HEK293 (cell line): ENCODE results near the gene EXOG.
A peak's percentile ranks its signal among the peaks of the same experiment; 100 is the strongest.

Experiments
- CTCF ChIA-PET: fragments of 350-600 bp; formaldehyde crosslinking; extraction: SDS; loops from one replicate; lab custom pipeline; 2021; ENCODE audit warnings: antibody characterized with exemption; lab: Yijun Ruan, JAX
- POLR2A ChIA-PET: fragments of 300-600 bp; formaldehyde crosslinking; extraction: SDS; loops from one replicate; lab custom pipeline; 2020; ENCODE audit warnings: antibody characterized with exemption, inconsistent platforms; lab: Yijun Ruan, JAX
- H3K27ac ChIP-seq: fragments of 200-500 bp; sonication (Bioruptor generic); 2 replicates; pipeline ENCODE4 v1.5.1; 2014; ENCODE audit warnings: low read depth, low read length, control low read depth, inconsistent platforms; ENCODE audit errors: extremely low read depth
- H3K36me3 ChIP-seq, 2 experiments: fragments of 200-500 bp in 1 of 2; sonication (Bioruptor generic) in 1 of 2; 1 replicate in 1 of 2; 2 replicates in 1 of 2; pipeline ENCODE4 v1.5.1; 2014 to 2017; ENCODE audit warnings: inconsistent platforms in 2 of 2, low read length in 2 of 2; ENCODE audit not compliant: control insufficient read depth in 2 of 2, insufficient read depth in 1 of 2
- H3K4me1 ChIP-seq: fragments of 200-500 bp; sonication (Bioruptor generic); 2 replicates; pipeline ENCODE4 v1.5.1; 2014; ENCODE audit warnings: mild to moderate bottlenecking, low read length, inconsistent platforms; ENCODE audit not compliant: control insufficient read depth, insufficient read depth
- H3K4me3 ChIP-seq: 2 replicates; pipeline ENCODE4 v1.5.1; 2011; ENCODE audit warnings: low read depth, mild to moderate bottlenecking, control low read depth, low read length, moderate library complexity
- H3K9me3 ChIP-seq: fragments of 200-500 bp; sonication (Bioruptor generic); 2 replicates; pipeline ENCODE4 v1.5.1; 2014; ENCODE audit warnings: low read depth, low read length, inconsistent platforms; ENCODE audit not compliant: control insufficient read depth, insufficient read depth
- GLI4 ChIP-seq: fragments of 450-650 bp; formaldehyde crosslinking; IDR thresholded peaks from 2 replicates; pipeline ENCODE4 v1.5.1; 2016; ENCODE audit warnings: missing biosample characterization, missing genetic modification characterization
- HOXA7 ChIP-seq: sonication (generic); formaldehyde crosslinking; IDR thresholded peaks from 2 replicates; pipeline ENCODE4 v1.8.1; 2022; ENCODE audit warnings: missing genetic modification reagents, borderline replicate concordance
- HOXD13 ChIP-seq: sonication (generic); formaldehyde crosslinking; IDR thresholded peaks from 2 replicates; pipeline ENCODE4 v1.8.0; 2022; ENCODE audit warnings: missing genetic modification reagents, borderline replicate concordance
- IKZF3 ChIP-seq: fragments of 450-650 bp; IDR thresholded peaks from 2 replicates; pipeline ENCODE4 v1.5.0; 2018; ENCODE audit warnings: missing biosample characterization, mild to moderate bottlenecking, missing genetic modification characterization, moderate library complexity
- KLF1 ChIP-seq: fragments of 450-650 bp; formaldehyde crosslinking; IDR thresholded peaks from 2 replicates; pipeline ENCODE4 v1.5.1; 2016; ENCODE audit warnings: missing biosample characterization, missing genetic modification characterization
- KLF8 ChIP-seq: fragments of 450-650 bp; formaldehyde crosslinking; IDR thresholded peaks from 2 replicates; pipeline ENCODE4 v1.5.1; 2016; ENCODE audit warnings: missing biosample characterization, missing genetic modification characterization
- RBAK ChIP-seq: fragments of 450-650 bp; formaldehyde crosslinking; IDR thresholded peaks from 2 replicates; pipeline ENCODE4 v1.5.1; 2016; ENCODE audit warnings: missing biosample characterization, missing genetic modification characterization
- SP7 ChIP-seq: fragments of 450-650 bp; formaldehyde crosslinking; IDR thresholded peaks from 2 replicates; pipeline ENCODE4 v1.5.1; 2016; ENCODE audit warnings: missing biosample characterization, missing genetic modification characterization
- ZBTB17 ChIP-seq: fragments of 450-650 bp; formaldehyde crosslinking; IDR thresholded peaks from 2 replicates; pipeline ENCODE4 v1.5.1; 2016; ENCODE audit warnings: missing biosample characterization, missing genetic modification characterization
- ZBTB20 ChIP-seq: fragments of 450-650 bp; formaldehyde crosslinking; IDR thresholded peaks from 2 replicates; pipeline ENCODE4 v1.5.1; 2016; ENCODE audit warnings: missing biosample characterization, missing genetic modification characterization
- ZFP37 ChIP-seq: fragments of 450-650 bp; formaldehyde crosslinking; IDR thresholded peaks from 2 replicates; pipeline ENCODE4 v1.5.1; 2016; ENCODE audit warnings: missing biosample characterization, missing genetic modification characterization
- ZNF10 ChIP-seq: fragments of 450-650 bp; formaldehyde crosslinking; IDR thresholded peaks from 2 replicates; pipeline ENCODE4 v1.5.1; 2017; ENCODE audit warnings: missing biosample characterization, missing genetic modification characterization
- ZNF146 ChIP-seq: fragments of 450-650 bp; formaldehyde crosslinking; IDR thresholded peaks from 2 replicates; pipeline ENCODE4 v1.5.1; 2016; ENCODE audit warnings: missing biosample characterization, missing genetic modification characterization
- ZNF157 ChIP-seq: fragments of 450-650 bp; formaldehyde crosslinking; IDR thresholded peaks from 2 replicates; pipeline ENCODE4 v1.5.1; 2016; ENCODE audit warnings: missing biosample characterization, missing genetic modification characterization
- ZNF184 ChIP-seq: fragments of 450-650 bp; IDR thresholded peaks from 2 replicates; pipeline ENCODE4 v1.5.1; 2018; ENCODE audit warnings: missing biosample characterization, mild to moderate bottlenecking, missing genetic modification characterization
- ZNF211 ChIP-seq: fragments of 450-650 bp; formaldehyde crosslinking; IDR thresholded peaks from 2 replicates; pipeline ENCODE4 v1.5.1; 2016; ENCODE audit warnings: low read depth, missing biosample characterization, missing genetic modification characterization
- ZNF23 ChIP-seq: fragments of 450-650 bp; formaldehyde crosslinking; IDR thresholded peaks from 2 replicates; pipeline ENCODE4 v1.5.1; 2016; ENCODE audit warnings: missing biosample characterization, missing genetic modification characterization, borderline replicate concordance
- ZNF248 ChIP-seq: fragments of 450-650 bp; formaldehyde crosslinking; IDR thresholded peaks from 2 replicates; pipeline ENCODE4 v1.5.1; 2017; ENCODE audit warnings: missing biosample characterization, missing genetic modification characterization
- ZNF292 ChIP-seq: fragments of 450-650 bp; formaldehyde crosslinking; IDR thresholded peaks from 2 replicates; pipeline ENCODE4 v1.5.1; 2016; ENCODE audit warnings: low read depth, missing biosample characterization, missing genetic modification characterization, borderline replicate concordance
- ZNF311 ChIP-seq: fragments of 450-650 bp; formaldehyde crosslinking; IDR thresholded peaks from 2 replicates; pipeline ENCODE4 v1.5.1; 2017; ENCODE audit warnings: missing biosample characterization, missing genetic modification characterization, borderline replicate concordance
- ZNF324 ChIP-seq: fragments of 450-650 bp; formaldehyde crosslinking; IDR thresholded peaks from 2 replicates; pipeline ENCODE4 v1.5.1; 2016; ENCODE audit warnings: missing biosample characterization, missing genetic modification characterization
- ZNF341 ChIP-seq: fragments of 450-650 bp; formaldehyde crosslinking; IDR thresholded peaks from 2 replicates; pipeline ENCODE4; 2016; ENCODE audit warnings: low read depth, missing biosample characterization, missing genetic modification characterization
- ZNF366 ChIP-seq: fragments of 450-650 bp; formaldehyde crosslinking; conservative IDR thresholded peaks from 2 replicates; pipeline ENCODE4 v1.5.1; 2016; ENCODE audit warnings: missing biosample characterization, missing genetic modification characterization
- ZNF37A ChIP-seq: fragments of 450-650 bp; IDR thresholded peaks from 2 replicates; pipeline ENCODE4 v1.5.1; 2018; ENCODE audit warnings: missing biosample characterization, missing genetic modification characterization
- ZNF394 ChIP-seq: fragments of 450-650 bp; formaldehyde crosslinking; IDR thresholded peaks from 2 replicates; pipeline ENCODE4 v1.5.1; 2016; ENCODE audit warnings: missing biosample characterization, missing genetic modification characterization, mild to moderate bottlenecking, moderate library complexity, borderline replicate concordance
- ZNF610 ChIP-seq: fragments of 450-650 bp; formaldehyde crosslinking; IDR thresholded peaks from 2 replicates; pipeline ENCODE4 v1.5.1; 2016; ENCODE audit warnings: missing biosample characterization, missing genetic modification characterization, borderline replicate concordance
- ZNF621 ChIP-seq: fragments of 450-650 bp; formaldehyde crosslinking; IDR thresholded peaks from 2 replicates; pipeline ENCODE4 v1.5.1; 2017; ENCODE audit warnings: missing biosample characterization, missing genetic modification characterization
- ZNF629 ChIP-seq: fragments of 450-650 bp; formaldehyde crosslinking; IDR thresholded peaks from 2 replicates; pipeline ENCODE4 v1.5.1; 2017; ENCODE audit warnings: missing biosample characterization, missing genetic modification characterization
- ZNF660 ChIP-seq: fragments of 450-650 bp; IDR thresholded peaks from 2 replicates; pipeline ENCODE4 v1.5.1; 2018; ENCODE audit warnings: missing biosample characterization, mild to moderate bottlenecking, missing genetic modification characterization
- ZNF677 ChIP-seq: fragments of 450-650 bp; IDR thresholded peaks from 2 replicates; pipeline ENCODE4 v1.5.0; 2018; ENCODE audit warnings: missing biosample characterization, mild to moderate bottlenecking, missing genetic modification characterization, moderate library complexity
- ZNF776 ChIP-seq: fragments of 450-650 bp; formaldehyde crosslinking; IDR thresholded peaks from 2 replicates; pipeline ENCODE4 v1.5.0; 2017; ENCODE audit warnings: missing biosample characterization, missing genetic modification characterization, borderline replicate concordance
- ZNF830 ChIP-seq: fragments of 450-650 bp; IDR thresholded peaks from 2 replicates; pipeline ENCODE4 v1.5.0; 2018; ENCODE audit warnings: missing biosample characterization, missing genetic modification characterization, low read depth, mild to moderate bottlenecking, moderate library complexity
- ZSCAN23 ChIP-seq: fragments of 450-650 bp; formaldehyde crosslinking; IDR thresholded peaks from 2 replicates; pipeline ENCODE4 v1.5.1; 2016; ENCODE audit warnings: missing biosample characterization, missing genetic modification characterization
- TF ChIP-seq, protein P1 (sequence below): fragments of 450-650 bp; formaldehyde crosslinking; IDR thresholded peaks from 2 replicates; pipeline ENCODE4 v1.5.1; 2016; ENCODE audit warnings: missing biosample characterization, missing genetic modification characterization
- TF ChIP-seq, protein P2 (sequence below): fragments of 450-650 bp; formaldehyde crosslinking; IDR thresholded peaks from 2 replicates; pipeline ENCODE4 v1.5.1; 2016; ENCODE audit warnings: missing biosample characterization, missing genetic modification characterization
- TF ChIP-seq, protein P3 (sequence below): fragments of 450-650 bp; formaldehyde crosslinking; IDR thresholded peaks from 2 replicates; pipeline ENCODE4 v1.5.1; 2016; ENCODE audit warnings: missing biosample characterization, missing genetic modification characterization

EXOG gene

DNA sequence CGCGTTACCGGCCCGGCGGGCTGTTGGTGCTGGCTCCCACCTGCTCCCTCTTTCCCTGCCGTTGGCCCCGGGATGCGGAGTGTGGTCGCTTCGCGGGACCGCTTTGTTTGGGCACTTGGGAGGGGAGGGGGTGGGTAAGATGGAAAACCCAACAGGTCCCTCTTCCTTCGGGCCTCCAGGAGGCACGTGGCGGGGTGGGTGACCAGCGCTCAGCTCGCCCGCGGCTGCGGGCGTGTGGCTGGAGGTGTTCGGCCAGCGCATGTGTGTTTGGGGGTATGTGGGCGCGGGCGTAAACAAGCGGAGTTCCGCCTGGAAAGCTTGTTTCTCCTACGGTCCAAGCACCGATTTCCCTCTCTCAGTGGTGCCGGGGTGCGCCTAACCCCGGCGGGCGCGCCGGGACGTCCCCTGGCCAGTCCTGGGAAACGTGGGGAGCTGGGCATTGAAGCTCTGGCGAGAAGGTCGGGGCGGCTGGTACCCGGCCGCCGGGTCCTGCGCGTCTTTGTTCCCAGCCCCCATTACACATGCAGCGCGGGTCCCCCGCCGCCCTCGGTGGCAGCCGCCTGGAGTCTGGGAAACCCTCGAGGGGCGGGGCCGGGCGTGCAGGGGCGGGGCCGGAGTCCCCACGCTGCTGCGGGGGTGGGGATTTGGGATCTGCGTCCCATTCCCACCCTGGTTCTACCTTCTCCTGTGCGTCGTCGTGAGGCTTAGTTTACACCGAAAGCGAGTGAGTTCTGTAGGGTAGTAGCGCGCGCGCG, 41.1 kb upstream of the EXOG start (continued):
- TF ChIP-seq ZSCAN23 (no peak), ZNF157 (tag by site-specific recombination) (no peak), ZNF311 (tag by site-specific recombination) (no peak), ZNF629 (no peak), KLF8 (tag by site-specific recombination) (peak; percentile 46; the same call in 1 of the 2 replicates), ZNF621 (tag by site-specific recombination) (no peak), GLI4 (no peak), ZNF211 (no peak), ZNF677 (tag by site-specific recombination) (no peak), ZNF248 (tag by site-specific recombination) (no peak), HOXD13 (CRISPR knock-in tag) (no peak), ZNF23 (tag by site-specific recombination) (no peak), ZNF146 (tag by site-specific recombination) (no peak), SP7 (tag by site-specific recombination) (peak; percentile 29; the same call in 1 of the 2 replicates), ZNF394 (tag by site-specific recombination) (no peak)

DNA sequence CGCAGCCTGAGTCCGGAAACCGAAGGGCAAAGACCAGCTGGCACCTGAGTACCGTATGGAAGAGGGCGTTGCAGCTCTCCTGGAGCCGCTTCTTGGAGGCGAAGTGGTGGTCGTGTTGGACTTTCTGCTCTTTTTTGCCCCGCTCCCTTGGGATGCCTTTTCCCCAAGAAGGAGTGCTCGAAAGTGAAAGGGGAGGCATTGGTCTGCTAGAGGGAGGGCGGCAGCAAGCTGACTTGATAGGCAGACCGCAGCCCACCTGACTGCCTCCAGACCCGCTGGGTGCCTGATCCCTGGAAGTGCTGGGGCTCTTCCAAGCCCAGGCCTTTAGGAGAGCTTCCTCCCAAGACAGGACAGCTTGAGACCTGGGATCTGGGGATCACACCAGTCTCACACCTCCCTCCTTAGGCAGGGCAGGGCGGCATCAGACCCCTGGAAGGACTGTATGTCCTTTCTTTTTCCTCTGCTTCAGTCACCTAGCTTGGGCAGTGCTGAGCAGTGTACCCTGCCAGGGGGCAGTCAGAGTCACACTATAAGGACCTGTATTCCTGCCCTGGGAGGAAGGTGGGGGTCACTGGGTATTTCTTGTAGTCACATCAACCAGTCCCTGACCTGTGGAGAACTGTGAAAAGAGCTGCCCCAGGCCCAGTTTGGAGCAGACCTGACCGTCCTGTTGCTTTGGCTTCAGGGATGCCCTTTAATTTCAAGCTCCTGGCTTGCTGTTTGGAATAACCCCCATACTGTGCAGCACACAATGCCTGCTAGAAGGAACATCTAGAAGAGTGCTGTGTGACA, 40.3 kb upstream of the EXOG start:
- ChIA-PET CTCF (interaction anchor here (0.9 to 1.8 kb wide), 4 partner anchors 24 to 325 kb away, joined by 3 to 6 read pairs (median 4); partner anchors contain the start of gene XYLB), POLR2A (interaction anchor here (0.6 to 1.0 kb wide), 2 partner anchors 291 to 319 kb away, joined by 3 read pairs; partner anchors contain the start of gene ACAA1)
- H3K36me3 ChIP-seq, result no peaks in the 10 kb centered on the region
- peak overlapping the region; percentile 95; the same call in 1 of the 2 replicates for H3K27ac ChIP-seq
- peaks cover 8% of the 10 kb centered on the region for H3K4me1 ChIP-seq
- peak overlapping the region; percentile 77 for H3K4me3 ChIP-seq
- no peaks in the 10 kb centered on the region for H3K9me3 ChIP-seq
- TF ChIP-seq ZNF660 (tag by site-specific recombination) (no peak), HOXA7 (no peak), ZNF610 (tag by site-specific recombination) (no peak), ZNF292 (no peak), KLF1 (0 out of 2 replicates have a peak, but pooled peaks have one; percentile 4), RBAK (tag by site-specific recombination) (no peak), ZNF10 (tag by site-specific recombination) (no peak), ZNF366 (tag by site-specific recombination) (no peak), ZNF341 (peak; percentile 77), ZNF37A (tag by site-specific recombination) (no peak), ZNF184 (tag by site-specific recombination) (no peak), ZNF776 (no peak), IKZF3 (tag by site-specific recombination) (no peak), ZFP37 (tag by site-specific recombination) (no peak), ZNF830 (tag by site-specific recombination) (no peak), ZNF324 (tag by site-specific recombination) (no peak), ZBTB20 (tag by site-specific recombination) (0 out of 2 replicates have a peak, but pooled peaks have one; percentile 72), ZBTB17 (0 out of 2 replicates have a peak, but pooled peaks have one; percentile 19)
- TF ChIP-seq, protein P1, sequence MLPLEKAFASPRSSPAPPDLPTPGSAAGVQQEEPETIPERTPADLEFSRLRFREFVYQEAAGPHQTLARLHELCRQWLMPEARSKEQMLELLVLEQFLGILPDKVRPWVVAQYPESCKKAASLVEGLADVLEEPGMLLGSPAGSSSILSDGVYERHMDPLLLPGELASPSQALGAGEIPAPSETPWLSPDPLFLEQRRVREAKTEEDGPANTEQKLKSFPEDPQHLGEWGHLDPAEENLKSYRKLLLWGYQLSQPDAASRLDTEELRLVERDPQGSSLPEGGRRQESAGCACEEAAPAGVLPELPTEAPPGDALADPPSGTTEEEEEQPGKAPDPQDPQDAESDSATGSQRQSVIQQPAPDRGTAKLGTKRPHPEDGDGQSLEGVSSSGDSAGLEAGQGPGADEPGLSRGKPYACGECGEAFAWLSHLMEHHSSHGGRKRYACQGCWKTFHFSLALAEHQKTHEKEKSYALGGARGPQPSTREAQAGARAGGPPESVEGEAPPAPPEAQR, result no peak
- TF ChIP-seq, protein P2, sequence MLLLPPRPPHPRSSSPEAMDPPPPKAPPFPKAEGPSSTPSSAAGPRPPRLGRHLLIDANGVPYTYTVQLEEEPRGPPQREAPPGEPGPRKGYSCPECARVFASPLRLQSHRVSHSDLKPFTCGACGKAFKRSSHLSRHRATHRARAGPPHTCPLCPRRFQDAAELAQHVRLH (tag by site-specific recombination), result 0 out of 2 replicates have a peak, but pooled peaks have one; percentile 17
- TF ChIP-seq, protein P3, sequence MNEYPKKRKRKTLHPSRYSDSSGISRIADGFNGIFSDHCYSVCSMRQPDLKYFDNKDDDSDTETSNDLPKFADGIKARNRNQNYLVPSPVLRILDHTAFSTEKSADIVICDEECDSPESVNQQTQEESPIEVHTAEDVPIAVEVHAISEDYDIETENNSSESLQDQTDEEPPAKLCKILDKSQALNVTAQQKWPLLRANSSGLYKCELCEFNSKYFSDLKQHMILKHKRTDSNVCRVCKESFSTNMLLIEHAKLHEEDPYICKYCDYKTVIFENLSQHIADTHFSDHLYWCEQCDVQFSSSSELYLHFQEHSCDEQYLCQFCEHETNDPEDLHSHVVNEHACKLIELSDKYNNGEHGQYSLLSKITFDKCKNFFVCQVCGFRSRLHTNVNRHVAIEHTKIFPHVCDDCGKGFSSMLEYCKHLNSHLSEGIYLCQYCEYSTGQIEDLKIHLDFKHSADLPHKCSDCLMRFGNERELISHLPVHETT (tag by site-specific recombination), result no peak
